Endodermal cell (in vitro differentiated cells): ENCODE measurements around the gene TDRD1. TPM values are rescaled to one million over a fixed set of nuclear protein-coding genes. Genes with fewer than 3 reads are reported as not detected.

Source experiments
- DNase-seq: peaks from one replicate; pipeline ENCODE4 v3.0.0-alpha.2; 2017
- H3K27ac ChIP-seq: 2 replicates; pipeline ENCODE4 v1.5.1; 2013; ENCODE audit warnings: mild to moderate bottlenecking, low read depth, low read length, moderate library complexity
- H3K27me3 ChIP-seq: 2 replicates; pipeline ENCODE4 v1.6.1; 2013; ENCODE audit warnings: mild to moderate bottlenecking, low read length, moderate library complexity; ENCODE audit not compliant: insufficient read depth, control insufficient read depth, poor library complexity, severe bottlenecking
- H3K36me3 ChIP-seq: 2 replicates; pipeline ENCODE4 v1.7.0; 2013; ENCODE audit warnings: mild to moderate bottlenecking, low read length, moderate library complexity; ENCODE audit not compliant: control insufficient read depth, insufficient read depth
- H3K4me1 ChIP-seq: one replicate; pipeline ENCODE4 v1.7.0; 2013; ENCODE audit warnings: low read length; ENCODE audit not compliant: control insufficient read depth, insufficient read depth
- H3K4me3 ChIP-seq: 2 replicates; pipeline ENCODE4 v1.5.1; 2013; ENCODE audit warnings: mild to moderate bottlenecking, low read length, moderate library complexity
- H3K9ac ChIP-seq: 2 replicates; pipeline ENCODE4 v1.6.1; 2013; ENCODE audit warnings: mild to moderate bottlenecking, low read length, moderate library complexity; ENCODE audit not compliant: poor library complexity, severe bottlenecking; ENCODE audit errors: extremely low read depth
- H3K9me3 ChIP-seq: 2 replicates; pipeline ENCODE4 v1.6.1; 2013; ENCODE audit warnings: mild to moderate bottlenecking, low read length, moderate library complexity; ENCODE audit not compliant: control insufficient read depth
- H3K27ac Mint-ChIP-seq: 2 replicates; pipeline ENCODE4 v1.8.0; 2020; ENCODE audit warnings: mixed read lengths
- H3K27me3 Mint-ChIP-seq: 2 replicates; pipeline ENCODE4 v1.8.0; 2021; ENCODE audit warnings: mild to moderate bottlenecking, mixed read lengths; ENCODE audit not compliant: insufficient read depth
- H3K36me3 Mint-ChIP-seq: 2 replicates; pipeline ENCODE4 v1.8.0; 2020; ENCODE audit warnings: low read depth, mixed read lengths
- H3K4me1 Mint-ChIP-seq: 2 replicates; pipeline ENCODE4 v1.8.0; 2020; ENCODE audit warnings: mixed read lengths
- H3K4me3 Mint-ChIP-seq: 2 replicates; pipeline ENCODE4 v1.8.0; 2020; ENCODE audit warnings: mild to moderate bottlenecking, moderate library complexity, mixed read lengths
- H3K9me3 Mint-ChIP-seq: 2 replicates; pipeline ENCODE4 v1.8.0; 2020; ENCODE audit warnings: mild to moderate bottlenecking, mixed read lengths
- WGBS, 2 experiments: methylation state at CpG; one replicate each; pipeline versions ENCODE4 v1.1.5 to v1.1.7; 2013; ENCODE audit warnings: missing lambda C conversion rate in 2 of 2, mixed read lengths in 1 of 2; ENCODE audit not compliant: insufficient coverage in 1 of 2, insufficient read length in 1 of 2; 5-methylcytosine and 5-hydroxymethylcytosine counted together
- long read RNA-seq, 4 experiments: library from polyadenylated mRNA in 2 of 4; library from RNA in 1 of 4; library from capped mRNA in 1 of 4; stranded (forward) in 3 of 4; unstranded in 1 of 4; transcript quantifications; one replicate each; pipeline ENCODE4 v2.0.0, GENCODE V29; 2020 to 2021; ENCODE audit warnings: inconsistent platforms in 1 of 4
- polyA plus RNA-seq, 2 experiments: library from polyadenylated mRNA; stranded (reverse); fragments of 50-300 nt; gene quantifications; one replicate each; pipeline ENCODE4 v1.2.3, GENCODE V29; 2013
- total RNA-seq, 2 donors: library from RNA; stranded (reverse); fragmentation: NEBNext Ultra II Directional in 1 of 2; extraction: Animal tissue kit (Norgen Biotek cat#: 25700) in 1 of 2; gene quantifications; 2 replicates in 1 of 2; 3 replicates in 1 of 2; pipeline ENCODE4 v1.2.1, GENCODE V29; 2021
- TF ChIP-seq, protein P1 (sequence below): fragments of 200-600 bp; sonication (generic); conservative IDR thresholded peaks from 2 replicates; pipeline ENCODE4 v1.5.0; 2021; ENCODE audit warnings: antibody characterized with exemption, mild to moderate bottlenecking

The TDRD1 gene, protein sequence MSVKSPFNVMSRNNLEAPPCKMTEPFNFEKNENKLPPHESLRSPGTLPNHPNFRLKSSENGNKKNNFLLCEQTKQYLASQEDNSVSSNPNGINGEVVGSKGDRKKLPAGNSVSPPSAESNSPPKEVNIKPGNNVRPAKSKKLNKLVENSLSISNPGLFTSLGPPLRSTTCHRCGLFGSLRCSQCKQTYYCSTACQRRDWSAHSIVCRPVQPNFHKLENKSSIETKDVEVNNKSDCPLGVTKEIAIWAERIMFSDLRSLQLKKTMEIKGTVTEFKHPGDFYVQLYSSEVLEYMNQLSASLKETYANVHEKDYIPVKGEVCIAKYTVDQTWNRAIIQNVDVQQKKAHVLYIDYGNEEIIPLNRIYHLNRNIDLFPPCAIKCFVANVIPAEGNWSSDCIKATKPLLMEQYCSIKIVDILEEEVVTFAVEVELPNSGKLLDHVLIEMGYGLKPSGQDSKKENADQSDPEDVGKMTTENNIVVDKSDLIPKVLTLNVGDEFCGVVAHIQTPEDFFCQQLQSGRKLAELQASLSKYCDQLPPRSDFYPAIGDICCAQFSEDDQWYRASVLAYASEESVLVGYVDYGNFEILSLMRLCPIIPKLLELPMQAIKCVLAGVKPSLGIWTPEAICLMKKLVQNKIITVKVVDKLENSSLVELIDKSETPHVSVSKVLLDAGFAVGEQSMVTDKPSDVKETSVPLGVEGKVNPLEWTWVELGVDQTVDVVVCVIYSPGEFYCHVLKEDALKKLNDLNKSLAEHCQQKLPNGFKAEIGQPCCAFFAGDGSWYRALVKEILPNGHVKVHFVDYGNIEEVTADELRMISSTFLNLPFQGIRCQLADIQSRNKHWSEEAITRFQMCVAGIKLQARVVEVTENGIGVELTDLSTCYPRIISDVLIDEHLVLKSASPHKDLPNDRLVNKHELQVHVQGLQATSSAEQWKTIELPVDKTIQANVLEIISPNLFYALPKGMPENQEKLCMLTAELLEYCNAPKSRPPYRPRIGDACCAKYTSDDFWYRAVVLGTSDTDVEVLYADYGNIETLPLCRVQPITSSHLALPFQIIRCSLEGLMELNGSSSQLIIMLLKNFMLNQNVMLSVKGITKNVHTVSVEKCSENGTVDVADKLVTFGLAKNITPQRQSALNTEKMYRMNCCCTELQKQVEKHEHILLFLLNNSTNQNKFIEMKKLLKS
- total RNA-seq = under 1 TPM; 0.09 to 0.15 TPM
- polyA plus RNA-seq (2013, experiment 1 of 2) = not detected
- not detected for polyA plus RNA-seq (2013, experiment 2 of 2)
- long read RNA-seq, experiment 1 = 0 reads
- long read RNA-seq, experiment 2 = 0 reads
- long read RNA-seq, experiment 3, partial matches to known transcripts = 1 of 1 reads
- long read RNA-seq, experiment 3, other reads (novel, unspliced or antisense) = 0 of 1 reads
- long read RNA-seq, experiment 4 = 0 reads

DNA sequence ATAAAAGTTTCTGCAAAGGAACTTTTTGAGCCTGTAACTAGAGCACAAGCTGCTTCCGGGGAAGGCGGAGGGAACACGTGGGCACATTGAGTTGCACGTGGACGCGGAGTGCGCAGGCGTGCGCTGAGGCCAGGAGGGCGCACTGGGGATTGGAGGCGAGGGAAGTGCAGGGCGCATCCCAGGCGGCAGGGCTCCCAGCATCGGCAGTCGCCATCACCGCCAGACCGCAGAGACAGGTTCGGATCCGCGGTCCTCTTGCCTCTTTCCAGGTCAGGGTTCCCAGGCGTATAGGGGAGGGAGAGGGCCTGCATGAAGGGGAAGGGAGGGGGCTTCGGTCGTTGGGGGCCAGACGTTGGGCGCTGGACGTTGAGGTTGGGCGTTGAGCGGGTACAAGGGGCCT is at the start of gene TDRD1:
Gene TDRD1, plus strand, starts transcription at position 206 of the 400 bp plus-strand sequence. CDS start 8,479 bp downstream, outside the sequence.
- H3K27ac ChIP-seq = no peak within 1 kb of the TSS
- H3K9me3 ChIP-seq = no peaks in the 10 kb centered on the region
- DNase-seq = peak; percentile 57
- H3K27ac Mint-ChIP-seq = no peak within 1 kb of the TSS
- H3K4me1 Mint-ChIP-seq = peaks cover 7% of the 10 kb centered on the region
- H3K9ac ChIP-seq = no peak within 1 kb of the TSS
- H3K36me3 Mint-ChIP-seq = no peaks in the 10 kb centered on the region
- 90 to 92% methylated on average over 23 to 28 of the region's 28 CpGs for WGBS, 2 experiments
- H3K4me3 Mint-ChIP-seq = peak within 1 kb of the TSS; percentile 17
- H3K36me3 ChIP-seq = no peaks in the 10 kb centered on the region
- TF ChIP-seq, protein P1, sequence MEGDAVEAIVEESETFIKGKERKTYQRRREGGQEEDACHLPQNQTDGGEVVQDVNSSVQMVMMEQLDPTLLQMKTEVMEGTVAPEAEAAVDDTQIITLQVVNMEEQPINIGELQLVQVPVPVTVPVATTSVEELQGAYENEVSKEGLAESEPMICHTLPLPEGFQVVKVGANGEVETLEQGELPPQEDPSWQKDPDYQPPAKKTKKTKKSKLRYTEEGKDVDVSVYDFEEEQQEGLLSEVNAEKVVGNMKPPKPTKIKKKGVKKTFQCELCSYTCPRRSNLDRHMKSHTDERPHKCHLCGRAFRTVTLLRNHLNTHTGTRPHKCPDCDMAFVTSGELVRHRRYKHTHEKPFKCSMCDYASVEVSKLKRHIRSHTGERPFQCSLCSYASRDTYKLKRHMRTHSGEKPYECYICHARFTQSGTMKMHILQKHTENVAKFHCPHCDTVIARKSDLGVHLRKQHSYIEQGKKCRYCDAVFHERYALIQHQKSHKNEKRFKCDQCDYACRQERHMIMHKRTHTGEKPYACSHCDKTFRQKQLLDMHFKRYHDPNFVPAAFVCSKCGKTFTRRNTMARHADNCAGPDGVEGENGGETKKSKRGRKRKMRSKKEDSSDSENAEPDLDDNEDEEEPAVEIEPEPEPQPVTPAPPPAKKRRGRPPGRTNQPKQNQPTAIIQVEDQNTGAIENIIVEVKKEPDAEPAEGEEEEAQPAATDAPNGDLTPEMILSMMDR = no peak
- H3K4me3 ChIP-seq = no peak within 1 kb of the TSS
- peaks cover 25% of the 10 kb centered on the region for H3K27me3 Mint-ChIP-seq
- no peaks in the 10 kb centered on the region for H3K9me3 Mint-ChIP-seq
- H3K27me3 ChIP-seq = peaks cover 6% of the 10 kb centered on the region
- H3K4me1 ChIP-seq = no peaks in the 10 kb centered on the region

DNA sequence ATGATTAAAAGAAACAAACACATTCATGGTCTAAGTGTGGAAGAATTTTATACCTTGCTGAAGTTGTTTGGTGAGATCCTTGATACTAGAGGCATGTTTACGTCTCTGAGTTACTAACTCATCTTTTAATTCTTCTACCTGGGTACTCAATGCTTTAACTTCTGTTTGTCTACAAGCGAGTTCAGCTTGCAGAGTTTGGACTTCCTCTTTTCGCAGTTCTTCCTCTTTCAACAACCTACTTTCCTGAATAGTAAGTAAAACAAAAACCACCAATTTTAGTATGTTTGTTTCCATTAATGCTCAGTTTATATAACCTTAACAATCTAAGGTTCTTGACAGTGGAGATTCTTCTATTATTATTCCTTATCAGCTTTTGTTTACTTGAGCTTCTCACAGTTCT is 48.1 kb upstream of the TDRD1 start:
- no peak for DNase-seq
- Mint-ChIP-seq H3K4me1 (no peaks in the 10 kb centered on the region), H3K9me3 (no peaks in the 10 kb centered on the region), H3K4me3 (no peak overlapping the region), H3K27me3 (no peaks in the 10 kb centered on the region), H3K36me3 (peaks cover 57% of the 10 kb centered on the region), H3K27ac (no peak overlapping the region)
- Histone ChIP-seq H3K4me3 (no peak overlapping the region), H3K4me1 (no peaks in the 10 kb centered on the region), H3K27me3 (no peaks in the 10 kb centered on the region), H3K36me3 (peaks cover 77% of the 10 kb centered on the region), H3K9ac (no peak overlapping the region), H3K9me3 (no peaks in the 10 kb centered on the region), H3K27ac (no peak overlapping the region)
- WGBS, 2 experiments = 88 to 93% methylated on average over 2 to 3 of the region's 3 CpGs
- TF ChIP-seq, protein P1 = no peak

DNA sequence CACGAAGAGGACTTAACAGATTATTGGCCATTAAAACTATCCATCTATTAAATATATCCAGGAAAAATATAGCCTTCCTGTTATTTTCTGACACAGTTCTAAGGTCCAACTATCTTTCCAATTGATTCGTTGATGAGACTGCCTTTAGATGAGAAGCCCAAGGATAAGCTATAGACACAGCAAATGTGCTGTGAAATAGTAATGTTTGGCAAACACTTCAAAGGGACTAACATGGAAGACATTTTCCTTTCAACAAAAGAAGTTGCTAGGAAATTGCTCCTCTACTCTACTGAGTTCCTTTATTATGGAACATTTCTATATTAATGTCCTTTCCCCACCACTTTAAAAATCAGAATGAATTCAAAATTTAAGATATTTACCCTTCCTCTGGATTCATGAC is 43.7 kb upstream of the TDRD1 start:
- WGBS, 2 experiments = 98 to 100% methylated on average over 1 to 2 of the region's 2 CpGs
- no peak for DNase-seq
- Histone ChIP-seq H3K4me3 (no peak overlapping the region), H3K4me1 (no peaks in the 10 kb centered on the region), H3K27me3 (no peaks in the 10 kb centered on the region), H3K27ac (no peak overlapping the region), H3K9me3 (no peaks in the 10 kb centered on the region), H3K9ac (no peak overlapping the region), H3K36me3 (peaks cover 52% of the 10 kb centered on the region)
- Mint-ChIP-seq H3K9me3 (no peaks in the 10 kb centered on the region), H3K36me3 (peaks cover 38% of the 10 kb centered on the region), H3K4me3 (no peak overlapping the region), H3K27ac (no peak overlapping the region), H3K4me1 (no peaks in the 10 kb centered on the region), H3K27me3 (no peaks in the 10 kb centered on the region)
- TF ChIP-seq, protein P1 = no peak
